ENCODE results near the gene TJP3.

The TJP3 gene

GRCh38 chr19:3737487-3738205 lies 29.5 kb downstream of the TJP3 start:
- TF ChIP-seq REST (IDR thresholded peaks at IDR 0.05; ENCODE audit: insufficient read depth in 1 of 2, low read depth in 2 of 2, low read length in 2 of 2), result no peak
- no peak for TF ChIP-seq POLR2AphosphoS5 (IDR thresholded peaks at IDR 0.05; ENCODE audit: low read depth, low read length)
- no peak for TF ChIP-seq FOXP2 (optimal IDR thresholded peaks at IDR 0.05; ENCODE audit: borderline replicate concordance, extremely low read depth, extremely low read length, insufficient read depth)
- no peak for TF ChIP-seq TAF1 (IDR thresholded peaks at IDR 0.05; ENCODE audit: borderline replicate concordance, insufficient read depth, low read length)
- no peak for TF ChIP-seq SIN3A (IDR thresholded peaks at IDR 0.05; ENCODE audit: borderline replicate concordance, insufficient read depth, low read length)

GRCh38 chr19:3738477-3739220 lies 30.5 kb downstream of the TJP3 start:
- TF ChIP-seq REST (IDR thresholded peaks at IDR 0.05; ENCODE audit: insufficient read depth in 1 of 2, low read depth in 2 of 2, low read length in 2 of 2) (no peak), POLR2AphosphoS5 (IDR thresholded peaks at IDR 0.05; ENCODE audit: low read depth, low read length) (no peak), SIN3A (IDR thresholded peaks at IDR 0.05; ENCODE audit: borderline replicate concordance, insufficient read depth, low read length) (no peak), FOXP2 (optimal IDR thresholded peaks at IDR 0.05; ENCODE audit: borderline replicate concordance, extremely low read depth, extremely low read length, insufficient read depth) (no peak), TAF1 (IDR thresholded peaks at IDR 0.05; ENCODE audit: borderline replicate concordance, insufficient read depth, low read length) (no peak)

GRCh38 chr19:3740431-3740830 lies 32.2 kb downstream of the TJP3 start:
- TF ChIP-seq TAF1 (IDR thresholded peaks at IDR 0.05; ENCODE audit: borderline replicate concordance, insufficient read depth, low read length) (no peak), REST (IDR thresholded peaks at IDR 0.05; ENCODE audit: insufficient read depth in 1 of 2, low read depth in 2 of 2, low read length in 2 of 2) (no peak), POLR2AphosphoS5 (IDR thresholded peaks at IDR 0.05; ENCODE audit: low read depth, low read length) (no peak), FOXP2 (optimal IDR thresholded peaks at IDR 0.05; ENCODE audit: borderline replicate concordance, extremely low read depth, extremely low read length, insufficient read depth) (no peak), SIN3A (IDR thresholded peaks at IDR 0.05; ENCODE audit: borderline replicate concordance, insufficient read depth, low read length) (no peak)

- no peak for TF ChIP-seq TAF1 (IDR thresholded peaks at IDR 0.05; ENCODE audit: borderline replicate concordance, insufficient read depth, low read length)
Measured at GRCh38 chr19:3743486-3743885, 35.3 kb downstream of the TJP3 start.

GRCh38 chr19:3745363-3746045 lies 37.3 kb downstream of the TJP3 start:
- TF ChIP-seq REST (IDR thresholded peaks at IDR 0.05; ENCODE audit: insufficient read depth in 1 of 2, low read depth in 2 of 2, low read length in 2 of 2) (no peak), TAF1 (IDR thresholded peaks at IDR 0.05; ENCODE audit: borderline replicate concordance, insufficient read depth, low read length) (no peak), POLR2AphosphoS5 (IDR thresholded peaks at IDR 0.05; ENCODE audit: low read depth, low read length) (no peak), SIN3A (IDR thresholded peaks at IDR 0.05; ENCODE audit: borderline replicate concordance, insufficient read depth, low read length) (no peak), FOXP2 (optimal IDR thresholded peaks at IDR 0.05; ENCODE audit: borderline replicate concordance, extremely low read depth, extremely low read length, insufficient read depth) (no peak)

Data from PFSK-1 (cell line).